Uterus (tissue), 2 donors: Measurements from ENCODE around the gene CHRM4.

Experiments
- CTCF ChIP-seq, 4 experiments: fragments of 200-600 bp in 2 of 4; fragments of 450-650 bp in 2 of 4; sonication (generic) in 2 of 4; IDR thresholded peaks; one replicate each; pipeline ENCODE4 v1.5.1; 2016 to 2019; ENCODE audit warnings: antibody characterized with exemption in 4 of 4, mild to moderate bottlenecking in 2 of 4, moderate library complexity in 1 of 4
- POLR2A ChIP-seq, 2 donors: fragments of 450-650 bp; IDR thresholded peaks; one replicate each; pipeline ENCODE4 v1.6.1; 2016; ENCODE audit warnings: antibody characterized with exemption in 2 of 2, mild to moderate bottlenecking in 1 of 2, moderate library complexity in 1 of 2

- TF ChIP-seq POLR2A (IDR thresholded peaks at IDR 0.05) (no peak), CTCF (IDR thresholded peaks at IDR 0.05) (no peak)
These were observed 6.2 kb downstream of the CHRM4 start for GRCh38 chr11:46385169-46386004.
